Aorta (tissue), 5 donors: ENCODE measurements around the gene GJA3. TPM values are rescaled to one million over a fixed set of nuclear protein-coding genes. Genes with fewer than 3 reads are reported as not detected.

ENCODE experiments used
- ATAC-seq: fragments of 200-7000 bp; cut with Tn5 transposase; one replicate; pipeline ENCODE4 v1.9.1; 2022; ENCODE audit warnings: moderate library complexity; ENCODE audit not compliant: low FRiP score
- DNase-seq, 2 donors: peaks; one replicate each; pipeline ENCODE4 v3.0.0-alpha.2; 2020
- H3K27ac ChIP-seq, 2 donors: one replicate each; pipeline ENCODE4 v1.5.1; 2013; ENCODE audit warnings: low read length in 2 of 2, mild to moderate bottlenecking in 2 of 2, moderate library complexity in 2 of 2, control low read depth in 1 of 2, inconsistent platforms in 1 of 2, low read depth in 1 of 2
- H3K27me3 ChIP-seq, 2 donors: one replicate each; pipeline ENCODE4 v1.6.1; 2013; ENCODE audit warnings: control low read depth in 1 of 2, low read length in 1 of 2, mild to moderate bottlenecking in 1 of 2, moderate library complexity in 1 of 2; ENCODE audit not compliant: insufficient read depth in 2 of 2, control insufficient read depth in 1 of 2
- H3K36me3 ChIP-seq, 2 donors: one replicate each; pipeline ENCODE4 v1.6.1; 2013; ENCODE audit warnings: control low read depth in 1 of 2, low read length in 1 of 2, mild to moderate bottlenecking in 1 of 2; ENCODE audit not compliant: insufficient read depth in 2 of 2, control insufficient read depth in 1 of 2
- H3K4me1 ChIP-seq, 2 donors: one replicate each; pipeline ENCODE4 v1.6.1; 2013; ENCODE audit warnings: low read length in 2 of 2, control low read depth in 1 of 2, mild to moderate bottlenecking in 1 of 2, moderate library complexity in 1 of 2; ENCODE audit not compliant: insufficient read depth in 2 of 2, control insufficient read depth in 1 of 2
- H3K4me3 ChIP-seq, 2 donors: one replicate each; pipeline ENCODE4 v1.5.1; 2013; ENCODE audit warnings: low read length in 2 of 2, control low read depth in 1 of 2, mild to moderate bottlenecking in 1 of 2
- H3K9me3 ChIP-seq: one replicate; pipeline ENCODE4 v1.6.1; 2013; ENCODE audit warnings: mild to moderate bottlenecking, low read length; ENCODE audit not compliant: control insufficient read depth
- WGBS, 2 donors: extraction: QIAGEN DNeasy Blood & Tissue Kit; methylation state at CpG; one replicate each; pipeline ENCODE4 v1.1.7; 2013; 5-methylcytosine and 5-hydroxymethylcytosine counted together
- intact Hi-C, 2 donors: fragments of 100-400 bp; cut with DNase I; formaldehyde crosslinking; loops; one replicate each; pipeline versions ENCODE4 v1.14.2 to v1.15.0; 2022
- polyA plus RNA-seq, 2 donors: library from polyadenylated mRNA; stranded (reverse); fragments of 200-250 nt; gene quantifications; one replicate each; pipeline ENCODE4 v1.2.3, GENCODE V29; 2013
- total RNA-seq, 2 donors: library from RNA; stranded (reverse); fragmentation: NEBNext Ultra II Directional; extraction: Animal tissue kit (Norgen Biotek cat#: 25700); gene quantifications; one replicate each; pipeline ENCODE4 v1.2.1, GENCODE V29; 2021
- donor health status: healthy with polysubstance abuse.
- donor health status: Bipolar disorder and iron deficiency.
- donor health status: DM: no; HTN: no; CAD: no.
- donor health status: DM: no; HTN: no; CAD: no.
- donor health status: DM: yes; HTN: yes; CAD: no.

Gene GJA3
- total and polyA plus RNA-seq, 4 donors: 0.03 to 0.42 (median 0.19) TPM; not detected in 1

DNA sequence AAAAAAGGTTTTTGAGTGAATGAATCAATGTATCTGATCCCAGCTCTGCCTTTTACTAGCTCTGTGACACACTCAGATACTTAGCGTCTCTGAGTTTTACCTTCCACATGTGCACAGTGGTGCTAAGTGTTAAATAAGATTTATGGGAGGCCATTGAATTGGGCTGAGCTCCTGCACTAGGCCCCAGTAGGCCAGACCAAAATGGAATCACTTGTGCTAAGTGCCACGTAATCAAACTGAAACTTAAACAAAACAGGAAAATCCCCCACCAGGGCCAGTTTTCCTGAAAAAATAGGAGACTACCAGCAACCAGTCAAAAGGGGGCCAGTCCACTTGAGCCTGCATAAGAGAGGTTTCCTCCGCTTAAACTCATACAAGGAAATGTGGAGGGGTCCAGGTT, 40.9 kb downstream of the GJA3 start:
- Histone ChIP-seq H3K4me1 (no peaks in the 10 kb centered on the region), H3K27ac (no peak overlapping the region), H3K4me3 (no peak overlapping the region), H3K36me3 (no peaks in the 10 kb centered on the region), H3K9me3 (no peaks in the 10 kb centered on the region), H3K27me3 (no peaks in the 10 kb centered on the region)
- 75 to 89% methylated on average over 3 of the region's 3 CpGs for WGBS, 2 donors
- intact Hi-C loops: no loop called here
- ATAC-seq (no peak), DNase-seq (no peak)

- H3K27ac ChIP-seq: peak overlapping the region in 1 of 2 donors; percentile 60
- 1% methylated on average over 35 to 54 of the region's 55 CpGs for WGBS, 2 donors
- no peaks in the 10 kb centered on the region for H3K4me1 ChIP-seq
- H3K4me3 ChIP-seq: peak overlapping the region; percentile 73 to 82
- ATAC-seq: peak; percentile 81
- no peaks in the 10 kb centered on the region for H3K9me3 ChIP-seq
- peak; percentile 68 to 86 for DNase-seq
- intact Hi-C loops: no loop called here
- no peaks in the 10 kb centered on the region for H3K27me3 ChIP-seq
- no peaks in the 10 kb centered on the region for H3K36me3 ChIP-seq
Measured at GRCh38 chr13:20118268-20119140, 42.3 kb downstream of the GJA3 start.

DNA sequence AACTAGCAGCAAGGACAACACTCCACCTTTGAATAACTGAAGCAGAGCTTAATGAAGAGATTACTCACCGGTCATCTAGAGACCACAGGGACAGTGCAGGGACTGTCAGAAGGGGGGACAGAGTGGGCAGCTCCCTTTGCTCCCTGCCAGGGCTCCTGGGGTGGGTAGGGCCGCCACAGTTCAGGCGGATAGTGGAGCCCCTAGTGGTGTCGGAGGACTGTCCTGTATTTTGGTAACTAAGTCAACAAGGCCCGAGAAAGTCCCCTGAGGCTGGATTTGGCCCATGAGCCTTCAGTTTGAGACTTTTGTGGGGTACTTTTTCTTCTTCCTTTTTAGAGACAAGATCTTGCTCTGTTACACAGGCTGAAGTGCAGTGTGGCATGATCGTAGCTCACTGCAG, 44.6 kb downstream of the GJA3 start:
- H3K36me3 ChIP-seq: no peaks in the 10 kb centered on the region
- WGBS, 2 donors: 90 to 92% methylated on average over 6 of the region's 6 CpGs
- no peaks in the 10 kb centered on the region for H3K9me3 ChIP-seq
- no peak overlapping the region for H3K4me3 ChIP-seq
- H3K27ac ChIP-seq: no peak overlapping the region
- no peaks in the 10 kb centered on the region for H3K4me1 ChIP-seq
- no peak for DNase-seq
- H3K27me3 ChIP-seq: no peaks in the 10 kb centered on the region
- no peak for ATAC-seq
- intact Hi-C loops: no loop called here

DNA sequence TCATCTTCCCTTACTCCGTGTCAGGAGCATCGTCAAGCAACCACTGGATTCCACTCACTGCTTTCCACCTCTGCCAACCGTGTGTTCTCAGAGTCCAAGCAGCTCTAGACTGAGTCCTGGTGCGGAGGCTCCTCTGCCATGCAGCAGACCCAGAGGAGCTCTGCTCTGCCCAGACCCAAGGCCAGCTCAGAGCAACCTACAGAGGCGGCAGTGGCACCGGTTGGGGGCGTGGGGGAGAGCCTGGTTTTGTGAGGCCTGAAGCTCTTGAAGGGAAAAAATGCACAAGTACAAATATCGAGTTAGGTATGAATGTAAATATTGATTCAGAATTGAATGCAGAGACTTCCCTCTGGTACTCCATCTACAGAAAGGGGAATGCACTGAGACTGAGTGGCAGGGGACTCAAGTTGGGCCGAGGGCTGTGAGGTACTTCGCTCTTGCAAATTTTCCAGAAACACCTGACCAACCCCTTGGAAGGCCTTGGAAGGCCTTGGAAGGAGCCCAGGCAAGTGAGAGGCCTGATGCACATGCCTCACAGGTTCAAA, 46.7 kb downstream of the GJA3 start:
- Histone ChIP-seq H3K4me3 (no peak overlapping the region), H3K4me1 (no peaks in the 10 kb centered on the region), H3K27me3 (no peaks in the 10 kb centered on the region), H3K9me3 (no peaks in the 10 kb centered on the region), H3K36me3 (no peaks in the 10 kb centered on the region), H3K27ac (no peak overlapping the region)
- ATAC-seq (no peak), DNase-seq (no peak)
- 88 to 90% methylated on average over 10 of the region's 10 CpGs for WGBS, 2 donors
- intact Hi-C loops: no loop called here

- Histone ChIP-seq H3K4me3 (no peak overlapping the region), H3K4me1 (peaks cover 0 to 4% of the 10 kb centered on the region in 2 donors), H3K27me3 (no peaks in the 10 kb centered on the region), H3K9me3 (no peaks in the 10 kb centered on the region), H3K27ac (no peak overlapping the region), H3K36me3 (no peaks in the 10 kb centered on the region)
- ATAC-seq (no peak), DNase-seq (no peak)
- 92 to 93% methylated on average over 2 of the region's 2 CpGs for WGBS, 2 donors
- intact Hi-C loops: no loop called here
Measured at GRCh38 chr13:20109037-20109436, 51.8 kb downstream of the GJA3 start.

- 1 to 5% methylated on average over 4 of the region's 4 CpGs for WGBS, 2 donors
Measured at GRCh38 chr13:20106742-20107141, 54.1 kb downstream of the GJA3 start.

DNA sequence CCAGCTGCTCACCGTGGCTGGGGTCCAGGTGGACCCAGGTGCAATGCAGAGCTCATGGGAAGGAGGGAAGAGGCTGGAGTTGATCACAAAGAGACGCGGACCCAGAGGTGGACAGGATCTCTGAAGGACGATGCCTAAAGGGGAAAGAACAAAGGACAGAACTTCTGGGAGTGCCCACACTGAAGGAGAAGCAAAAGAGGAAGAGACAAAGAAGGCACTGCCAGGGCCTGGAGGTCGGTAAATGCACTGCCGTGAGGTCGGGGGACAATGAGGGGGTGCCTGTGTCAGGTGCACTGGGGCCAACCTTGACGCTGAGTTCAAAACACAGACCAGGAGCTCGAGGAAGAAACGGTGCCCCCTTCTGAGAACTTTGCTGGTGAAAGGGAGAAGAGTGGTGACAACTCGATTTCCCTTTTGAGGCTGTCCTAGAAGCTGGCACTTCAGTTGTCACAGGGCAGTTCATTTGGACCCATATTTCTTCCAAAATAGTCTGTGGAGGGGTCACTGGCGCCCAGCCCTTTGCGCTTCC, 55.6 kb downstream of the GJA3 start:
- intact Hi-C loops: no loop called here
- no peaks in the 10 kb centered on the region for H3K27me3 ChIP-seq
- DNase-seq: no peak

More at GRCh38 chr13:20106742-20107141, 54.1 kb downstream of the GJA3 start:
- ATAC-seq (no peak), DNase-seq (no peak)
- intact Hi-C loops: no loop called here
- Histone ChIP-seq H3K4me1 (peaks cover 0 to 4% of the 10 kb centered on the region in 2 donors), H3K4me3 (no peak overlapping the region), H3K36me3 (no peaks in the 10 kb centered on the region), H3K27ac (no peak overlapping the region), H3K27me3 (no peaks in the 10 kb centered on the region), H3K9me3 (no peaks in the 10 kb centered on the region)

GRCh38 chr13:20102525-20103180, 58.2 kb downstream of the GJA3 start:
- intact Hi-C loops: no loop called here
- ATAC-seq: no peak
- no peaks in the 10 kb centered on the region for H3K36me3 ChIP-seq
- WGBS, 2 donors: 25% methylated on average over 9 of the region's 9 CpGs
- H3K27ac ChIP-seq: no peak overlapping the region
- peaks cover 0 to 4% of the 10 kb centered on the region in 2 donors for H3K4me1 ChIP-seq
- H3K9me3 ChIP-seq: no peaks in the 10 kb centered on the region
- no peaks in the 10 kb centered on the region for H3K27me3 ChIP-seq
- no peak for DNase-seq
- H3K4me3 ChIP-seq: no peak overlapping the region

More for the DNA sequence above, 55.6 kb downstream of the GJA3 start:
- Histone ChIP-seq H3K36me3 (no peaks in the 10 kb centered on the region), H3K4me3 (no peak overlapping the region), H3K9me3 (no peaks in the 10 kb centered on the region), H3K4me1 (peaks cover 0 to 4% of the 10 kb centered on the region in 2 donors), H3K27ac (no peak overlapping the region)
- ATAC-seq: no peak
- 91 to 93% methylated on average over 13 of the region's 13 CpGs for whole genome bisulfite sequencing, 2 donors
